Liver (tissue), 3 donors: ENCODE data around the gene MRAS.

Experiments
- EGR1 ChIP-seq, 2 donors: IDR thresholded peaks; 2 replicates each; pipeline ENCODE4 v1.6.1; 2016 to 2018; ENCODE audit warnings: antibody characterized with exemption in 2 of 2, low read depth in 2 of 2
- FOXA1 ChIP-seq: IDR thresholded peaks from 2 replicates; pipeline ENCODE4 v1.6.1; 2016; ENCODE audit warnings: antibody characterized with exemption
- FOXA2 ChIP-seq: IDR thresholded peaks from 2 replicates; pipeline ENCODE4 v1.6.1; 2016; ENCODE audit warnings: antibody characterized with exemption
- GABPA ChIP-seq, 2 donors: IDR thresholded peaks in 1 of 2; conservative IDR thresholded peaks in 1 of 2; 2 replicates each; pipeline ENCODE4 v1.6.1; 2016; ENCODE audit warnings: antibody characterized with exemption in 2 of 2, mild to moderate bottlenecking in 1 of 2, moderate library complexity in 1 of 2
- NR2F2 ChIP-seq: IDR thresholded peaks from 2 replicates; pipeline ENCODE4 v1.6.1; 2016; ENCODE audit warnings: antibody characterized with exemption
- RAD21 ChIP-seq, 2 donors: IDR thresholded peaks; 2 replicates each; pipeline ENCODE4 v1.6.1; 2016; ENCODE audit warnings: antibody characterized with exemption in 2 of 2, mild to moderate bottlenecking in 2 of 2
- TAF1 ChIP-seq: conservative IDR thresholded peaks from 2 replicates; pipeline ENCODE4 v1.6.1; 2016; ENCODE audit warnings: antibody characterized with exemption, mild to moderate bottlenecking
- YY1 ChIP-seq: IDR thresholded peaks from 2 replicates; pipeline ENCODE4 v1.6.1; 2016; ENCODE audit warnings: antibody characterized with exemption, mild to moderate bottlenecking
- TF ChIP-seq, protein P1 (sequence below): fragments of 150-350 bp; IDR thresholded peaks from 2 replicates; pipeline ENCODE4 v1.5.1; 2017; ENCODE audit warnings: improper control_type of control experiment, low read depth, low read length; ENCODE audit not compliant: missing input control
- TF ChIP-seq, protein P2 (sequence below): IDR thresholded peaks from 2 replicates; pipeline ENCODE4 v1.6.1; 2016; ENCODE audit warnings: antibody characterized with exemption, mild to moderate bottlenecking
- TF ChIP-seq, protein P3 (sequence below): IDR thresholded peaks from 2 replicates; pipeline ENCODE4 v1.6.1; 2016; ENCODE audit warnings: antibody characterized with exemption
- TF ChIP-seq, protein P4 (sequence below): IDR thresholded peaks from 2 replicates; pipeline ENCODE4 v1.6.1; 2016; ENCODE audit warnings: antibody characterized with exemption
- TF ChIP-seq, protein P5 (sequence below): IDR thresholded peaks from 2 replicates; pipeline ENCODE4 v1.6.1; 2016; ENCODE audit warnings: antibody characterized with exemption
- donor health status: healthy.
- donor health status: healthy.

DNA sequence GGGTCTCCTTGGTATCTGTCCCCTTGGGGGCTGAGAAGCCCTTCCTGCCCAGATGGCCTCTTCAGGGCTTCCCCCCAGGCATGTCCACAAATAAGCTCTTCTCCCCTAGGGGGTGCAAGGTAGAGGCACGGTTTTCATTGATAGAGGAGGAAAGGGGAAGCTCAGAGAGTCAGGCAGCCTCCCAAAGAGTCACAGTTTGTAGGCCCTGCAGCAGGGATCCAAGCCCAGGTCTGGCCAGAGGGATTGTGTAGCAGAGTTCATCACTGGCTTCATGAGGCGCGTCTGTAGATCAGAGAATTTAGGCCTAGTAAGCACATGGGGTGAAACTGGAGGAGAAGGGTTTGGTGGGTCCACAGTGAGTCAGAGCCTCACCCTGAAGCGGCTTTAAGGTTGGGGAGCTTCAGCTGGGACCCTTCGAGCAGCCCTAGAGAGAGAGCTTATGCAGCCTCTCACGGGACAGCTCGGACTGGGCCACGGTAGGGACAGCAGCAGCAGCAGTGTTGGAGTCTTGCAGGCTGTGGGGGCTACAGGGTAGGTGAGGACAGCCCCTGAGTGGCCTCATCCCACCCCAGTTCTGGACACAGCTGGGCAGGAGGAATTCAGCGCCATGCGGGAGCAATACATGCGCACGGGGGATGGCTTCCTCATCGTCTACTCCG, 48.5 kb downstream of the MRAS start:
- TF ChIP-seq, protein P1, sequence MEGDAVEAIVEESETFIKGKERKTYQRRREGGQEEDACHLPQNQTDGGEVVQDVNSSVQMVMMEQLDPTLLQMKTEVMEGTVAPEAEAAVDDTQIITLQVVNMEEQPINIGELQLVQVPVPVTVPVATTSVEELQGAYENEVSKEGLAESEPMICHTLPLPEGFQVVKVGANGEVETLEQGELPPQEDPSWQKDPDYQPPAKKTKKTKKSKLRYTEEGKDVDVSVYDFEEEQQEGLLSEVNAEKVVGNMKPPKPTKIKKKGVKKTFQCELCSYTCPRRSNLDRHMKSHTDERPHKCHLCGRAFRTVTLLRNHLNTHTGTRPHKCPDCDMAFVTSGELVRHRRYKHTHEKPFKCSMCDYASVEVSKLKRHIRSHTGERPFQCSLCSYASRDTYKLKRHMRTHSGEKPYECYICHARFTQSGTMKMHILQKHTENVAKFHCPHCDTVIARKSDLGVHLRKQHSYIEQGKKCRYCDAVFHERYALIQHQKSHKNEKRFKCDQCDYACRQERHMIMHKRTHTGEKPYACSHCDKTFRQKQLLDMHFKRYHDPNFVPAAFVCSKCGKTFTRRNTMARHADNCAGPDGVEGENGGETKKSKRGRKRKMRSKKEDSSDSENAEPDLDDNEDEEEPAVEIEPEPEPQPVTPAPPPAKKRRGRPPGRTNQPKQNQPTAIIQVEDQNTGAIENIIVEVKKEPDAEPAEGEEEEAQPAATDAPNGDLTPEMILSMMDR: no peak
- TF ChIP-seq FOXA1: no peak
- TF ChIP-seq, protein P2, sequence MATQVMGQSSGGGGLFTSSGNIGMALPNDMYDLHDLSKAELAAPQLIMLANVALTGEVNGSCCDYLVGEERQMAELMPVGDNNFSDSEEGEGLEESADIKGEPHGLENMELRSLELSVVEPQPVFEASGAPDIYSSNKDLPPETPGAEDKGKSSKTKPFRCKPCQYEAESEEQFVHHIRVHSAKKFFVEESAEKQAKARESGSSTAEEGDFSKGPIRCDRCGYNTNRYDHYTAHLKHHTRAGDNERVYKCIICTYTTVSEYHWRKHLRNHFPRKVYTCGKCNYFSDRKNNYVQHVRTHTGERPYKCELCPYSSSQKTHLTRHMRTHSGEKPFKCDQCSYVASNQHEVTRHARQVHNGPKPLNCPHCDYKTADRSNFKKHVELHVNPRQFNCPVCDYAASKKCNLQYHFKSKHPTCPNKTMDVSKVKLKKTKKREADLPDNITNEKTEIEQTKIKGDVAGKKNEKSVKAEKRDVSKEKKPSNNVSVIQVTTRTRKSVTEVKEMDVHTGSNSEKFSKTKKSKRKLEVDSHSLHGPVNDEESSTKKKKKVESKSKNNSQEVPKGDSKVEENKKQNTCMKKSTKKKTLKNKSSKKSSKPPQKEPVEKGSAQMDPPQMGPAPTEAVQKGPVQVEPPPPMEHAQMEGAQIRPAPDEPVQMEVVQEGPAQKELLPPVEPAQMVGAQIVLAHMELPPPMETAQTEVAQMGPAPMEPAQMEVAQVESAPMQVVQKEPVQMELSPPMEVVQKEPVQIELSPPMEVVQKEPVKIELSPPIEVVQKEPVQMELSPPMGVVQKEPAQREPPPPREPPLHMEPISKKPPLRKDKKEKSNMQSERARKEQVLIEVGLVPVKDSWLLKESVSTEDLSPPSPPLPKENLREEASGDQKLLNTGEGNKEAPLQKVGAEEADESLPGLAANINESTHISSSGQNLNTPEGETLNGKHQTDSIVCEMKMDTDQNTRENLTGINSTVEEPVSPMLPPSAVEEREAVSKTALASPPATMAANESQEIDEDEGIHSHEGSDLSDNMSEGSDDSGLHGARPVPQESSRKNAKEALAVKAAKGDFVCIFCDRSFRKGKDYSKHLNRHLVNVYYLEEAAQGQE: no peak
- TF ChIP-seq TAF1: no peak
- TF ChIP-seq, protein P3, sequence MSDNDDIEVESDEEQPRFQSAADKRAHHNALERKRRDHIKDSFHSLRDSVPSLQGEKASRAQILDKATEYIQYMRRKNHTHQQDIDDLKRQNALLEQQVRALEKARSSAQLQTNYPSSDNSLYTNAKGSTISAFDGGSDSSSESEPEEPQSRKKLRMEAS: no peak
- TF ChIP-seq YY1: no peak
- TF ChIP-seq RAD21 (IDR thresholded peaks at IDR 0.05): no peak
- no peak for TF ChIP-seq NR2F2
- TF ChIP-seq, protein P4, sequence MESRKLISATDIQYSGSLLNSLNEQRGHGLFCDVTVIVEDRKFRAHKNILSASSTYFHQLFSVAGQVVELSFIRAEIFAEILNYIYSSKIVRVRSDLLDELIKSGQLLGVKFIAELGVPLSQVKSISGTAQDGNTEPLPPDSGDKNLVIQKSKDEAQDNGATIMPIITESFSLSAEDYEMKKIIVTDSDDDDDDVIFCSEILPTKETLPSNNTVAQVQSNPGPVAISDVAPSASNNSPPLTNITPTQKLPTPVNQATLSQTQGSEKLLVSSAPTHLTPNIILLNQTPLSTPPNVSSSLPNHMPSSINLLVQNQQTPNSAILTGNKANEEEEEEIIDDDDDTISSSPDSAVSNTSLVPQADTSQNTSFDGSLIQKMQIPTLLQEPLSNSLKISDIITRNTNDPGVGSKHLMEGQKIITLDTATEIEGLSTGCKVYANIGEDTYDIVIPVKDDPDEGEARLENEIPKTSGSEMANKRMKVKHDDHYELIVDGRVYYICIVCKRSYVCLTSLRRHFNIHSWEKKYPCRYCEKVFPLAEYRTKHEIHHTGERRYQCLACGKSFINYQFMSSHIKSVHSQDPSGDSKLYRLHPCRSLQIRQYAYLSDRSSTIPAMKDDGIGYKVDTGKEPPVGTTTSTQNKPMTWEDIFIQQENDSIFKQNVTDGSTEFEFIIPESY: no peak
- TF ChIP-seq, protein P5, sequence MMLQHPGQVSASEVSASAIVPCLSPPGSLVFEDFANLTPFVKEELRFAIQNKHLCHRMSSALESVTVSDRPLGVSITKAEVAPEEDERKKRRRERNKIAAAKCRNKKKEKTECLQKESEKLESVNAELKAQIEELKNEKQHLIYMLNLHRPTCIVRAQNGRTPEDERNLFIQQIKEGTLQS: no peak
- no peak for TF ChIP-seq FOXA2
- TF ChIP-seq GABPA (IDR thresholded peaks at IDR 0.05 in 1 of 2, conservative IDR thresholded peaks at IDR 0.05 in 1 of 2): no peak
- no peak for TF ChIP-seq EGR1 (IDR thresholded peaks at IDR 0.05; ENCODE audit: low read depth in 2 of 2)
